GM03348 (cell line): ENCODE measurements around the gene ATP10A.

ENCODE experiments used
- DNase-seq: peaks from one replicate; pipeline ENCODE4 v3.0.0; 2012; ENCODE audit warnings: low spot score

The ATP10A gene

DNA sequence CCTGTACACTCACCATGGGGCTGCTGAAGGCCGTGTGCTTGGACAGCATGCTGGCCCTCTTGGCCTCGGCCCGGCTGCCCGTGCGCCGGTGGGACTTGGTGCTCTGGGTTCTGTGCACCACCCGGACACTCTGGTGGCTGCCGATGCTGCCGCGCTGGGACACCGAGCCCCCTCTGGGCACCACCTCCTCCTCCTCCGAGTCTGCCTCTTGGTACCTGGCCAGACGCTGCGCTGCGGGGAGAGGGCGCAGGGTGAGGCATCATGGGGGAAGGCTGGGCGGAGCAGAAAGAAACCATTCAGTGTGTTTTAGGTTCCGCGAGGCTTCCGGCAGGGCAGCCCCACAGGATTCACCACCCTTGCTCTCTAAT is 145.0 kb downstream of the ATP10A start:
- DNase-seq = no peak

DNA sequence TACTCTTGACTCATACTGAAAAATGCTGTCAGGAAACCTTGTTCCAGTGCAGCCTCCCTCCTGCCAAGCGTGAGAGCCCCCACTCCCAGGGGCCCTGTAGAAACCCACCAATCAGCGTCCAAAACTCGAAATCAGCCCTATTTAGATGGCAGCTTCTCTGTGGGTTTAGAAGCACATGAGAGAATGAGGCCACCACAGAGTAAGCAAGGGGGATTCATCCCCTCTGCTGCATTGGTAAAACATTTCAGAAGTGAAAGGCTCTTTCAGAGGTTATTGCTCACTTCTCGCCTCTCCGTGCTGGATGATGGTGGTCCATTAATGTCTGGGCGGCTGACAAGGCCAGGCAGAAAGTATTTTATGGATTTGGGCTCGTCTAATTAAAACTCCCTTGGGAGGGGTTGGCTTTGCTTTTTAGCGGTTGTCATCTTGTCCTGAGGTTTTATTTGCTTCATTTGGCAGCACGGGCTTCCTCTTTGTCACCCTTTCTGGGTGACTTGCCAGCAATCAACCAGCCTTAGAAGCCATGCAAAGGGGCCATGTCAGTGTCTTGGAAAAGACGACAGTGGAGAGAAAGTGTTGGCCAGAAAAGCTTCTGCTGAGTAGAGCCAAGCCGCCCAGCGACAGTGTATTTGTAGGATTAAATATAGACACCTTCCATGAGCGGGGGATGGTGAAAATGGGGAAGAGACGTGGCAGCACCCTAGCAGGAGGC is 145.5 kb downstream of the ATP10A start:
- DNase-seq = peak; percentile 85

DNA sequence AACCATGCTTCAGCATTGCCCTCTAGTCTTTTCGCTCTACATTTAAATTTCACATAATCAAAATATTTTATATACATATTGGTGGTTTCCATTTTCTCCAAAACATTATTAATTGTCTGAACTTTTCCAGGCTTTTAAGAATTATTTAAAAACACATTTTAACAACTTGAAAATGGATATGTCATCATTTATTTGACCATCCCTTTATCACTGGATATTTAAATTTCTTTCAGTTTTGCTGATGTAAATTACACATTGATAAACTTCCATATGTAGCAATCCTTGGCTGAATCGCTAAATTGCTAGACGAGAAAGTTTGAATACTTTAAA is 146.0 kb downstream of the ATP10A start:
- no peak for DNase-seq

DNA sequence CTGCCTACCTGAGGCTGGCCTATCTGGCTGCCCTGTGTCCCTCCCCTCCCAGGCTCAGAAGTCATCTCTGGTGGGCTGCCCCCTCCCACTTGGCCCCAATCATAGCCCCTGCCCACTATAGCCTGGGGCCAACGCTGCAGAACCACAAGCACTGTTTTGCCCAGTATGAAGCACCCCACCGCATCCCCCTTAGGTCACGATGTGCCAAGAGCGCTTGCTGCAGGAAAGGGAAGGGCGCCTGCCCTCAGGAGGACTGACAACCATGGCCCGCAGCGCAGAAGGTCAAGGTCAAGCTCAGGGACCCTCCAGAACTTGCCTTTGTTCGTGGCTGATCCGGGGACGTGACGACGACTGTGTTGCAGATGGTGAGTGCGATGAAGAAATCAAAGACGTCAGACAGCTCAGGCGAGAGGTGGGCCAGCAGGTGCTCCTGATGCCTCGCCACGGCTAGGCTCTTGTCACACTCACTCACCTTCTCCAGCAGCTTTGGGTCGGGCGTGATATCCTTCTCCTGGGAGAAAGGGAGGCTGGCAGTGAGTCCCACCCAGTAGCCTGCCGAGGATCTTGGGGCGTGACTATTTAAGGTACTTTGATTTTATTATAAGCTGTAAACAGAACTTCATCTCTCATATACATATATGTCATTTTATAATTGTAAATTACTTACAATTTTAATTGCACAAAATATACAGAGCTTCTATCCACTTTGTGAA is 146.6 kb downstream of the ATP10A start:
- DNase-seq = no peak

DNA sequence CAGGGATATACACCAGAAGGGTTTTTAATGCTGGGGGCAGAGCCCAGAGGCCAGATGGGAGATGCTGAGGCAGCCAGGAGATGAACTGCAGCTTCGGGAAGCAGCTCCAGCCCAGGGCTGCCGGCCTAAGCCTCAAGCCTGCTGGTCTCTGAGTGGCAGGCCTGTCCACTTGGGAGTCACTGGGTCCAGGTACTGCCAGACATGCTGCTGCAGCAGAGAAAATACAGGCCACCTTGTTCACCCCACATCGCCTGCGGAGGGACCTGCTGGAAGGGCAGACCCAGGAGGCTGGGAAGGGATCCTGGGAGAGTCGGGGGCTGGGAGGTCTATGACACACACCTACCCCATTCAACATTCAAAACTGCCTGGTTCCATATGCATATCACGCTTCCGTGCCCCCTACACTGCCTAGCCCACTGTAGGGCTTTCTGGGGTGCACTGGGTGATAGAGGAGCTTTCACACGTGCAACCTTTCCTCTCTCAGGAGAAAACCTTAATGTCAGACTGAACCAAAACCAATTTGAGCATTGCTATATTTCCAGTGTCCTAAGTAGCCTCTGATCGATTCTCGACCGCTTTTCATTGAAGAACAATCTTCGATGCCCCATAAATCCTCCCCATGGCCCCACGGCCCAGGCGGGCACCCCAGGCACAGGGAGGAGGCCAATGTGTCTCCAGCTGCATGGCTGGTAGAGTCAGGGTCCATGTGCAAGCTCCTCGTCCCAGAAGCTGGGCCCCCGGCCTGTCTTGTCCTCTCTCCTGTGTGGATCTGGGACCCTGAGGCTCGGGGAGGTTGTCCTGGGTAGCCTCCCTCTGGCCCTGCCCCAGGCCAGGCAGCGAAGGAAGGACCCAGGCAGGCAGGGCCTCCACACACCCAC is 147.4 kb downstream of the ATP10A start:
- no peak for DNase-seq

DNA sequence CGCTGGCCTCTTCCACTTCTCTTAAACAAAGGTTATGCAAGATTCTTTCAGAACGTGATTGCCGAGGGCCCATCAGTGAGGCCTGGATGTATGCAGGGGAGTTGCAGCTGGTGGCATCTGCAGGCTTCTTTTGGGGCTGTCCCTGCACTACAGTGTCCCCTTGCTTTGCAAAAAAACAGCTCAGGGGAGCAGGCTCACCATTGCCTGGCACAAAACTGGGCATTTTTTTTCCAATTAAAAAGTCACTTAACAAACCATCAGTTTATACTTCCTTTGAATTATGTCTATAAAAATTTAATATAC is 148.6 kb downstream of the ATP10A start:
- no peak for DNase-seq

DNA sequence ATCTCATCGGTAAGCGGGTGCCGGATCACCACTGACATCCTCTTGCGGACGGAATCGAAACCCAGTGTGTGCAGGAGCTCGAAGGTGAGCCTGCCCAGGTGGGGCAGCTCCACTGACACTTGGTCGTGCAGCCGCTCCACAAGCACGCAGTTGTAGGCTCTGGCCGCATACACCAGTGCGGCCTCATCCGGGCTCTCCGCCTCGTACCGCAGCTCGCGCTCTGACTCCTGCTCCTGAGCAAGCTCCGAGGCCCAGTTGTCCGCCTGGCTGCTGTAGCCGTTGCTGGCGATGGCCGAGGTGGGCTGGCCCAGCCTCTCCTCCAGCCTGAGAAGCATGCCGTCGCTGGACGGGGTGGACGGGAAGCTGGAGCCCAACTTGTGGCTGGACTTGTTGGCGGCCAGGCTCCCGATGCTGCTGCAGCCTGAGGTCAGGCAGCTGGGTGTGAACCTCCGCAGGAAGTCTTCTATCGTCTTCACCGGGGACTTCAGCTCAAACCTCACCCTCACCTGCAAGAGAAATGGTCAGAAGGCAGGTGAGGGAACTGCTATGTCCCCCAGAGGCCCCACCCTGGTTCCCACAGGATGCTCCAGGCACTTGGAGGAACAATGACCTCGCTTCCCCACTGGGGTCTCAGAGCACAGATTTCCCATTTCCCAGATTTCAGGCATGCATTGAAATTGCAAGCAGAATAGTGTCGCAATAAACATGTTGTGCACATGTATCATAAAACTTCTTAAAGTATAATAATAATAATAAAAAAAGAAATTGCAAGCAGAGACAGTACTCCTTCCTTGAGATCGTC is 149.2 kb downstream of the ATP10A start:
- no peak for DNase-seq

DNA sequence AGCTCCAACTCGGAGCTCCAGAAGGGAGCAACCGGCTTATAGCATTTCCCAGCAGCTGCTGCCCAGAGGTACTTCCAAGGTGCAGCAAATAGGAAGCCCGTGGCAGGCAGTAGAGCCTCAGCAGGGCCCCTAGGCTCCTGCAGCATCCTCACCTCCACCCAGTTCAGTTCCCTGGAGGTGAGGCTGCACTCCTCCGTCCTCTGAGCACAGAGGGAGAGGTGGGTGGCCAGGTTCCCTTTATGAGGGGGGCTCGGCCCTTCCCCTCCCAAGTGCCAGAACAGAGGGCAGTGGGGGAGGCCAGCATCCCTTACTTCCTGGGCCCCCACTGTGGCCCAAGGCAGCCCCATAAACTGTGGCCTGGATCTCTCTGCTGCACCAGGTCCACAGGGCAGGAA is 150.2 kb downstream of the ATP10A start:
- no peak for DNase-seq

DNA sequence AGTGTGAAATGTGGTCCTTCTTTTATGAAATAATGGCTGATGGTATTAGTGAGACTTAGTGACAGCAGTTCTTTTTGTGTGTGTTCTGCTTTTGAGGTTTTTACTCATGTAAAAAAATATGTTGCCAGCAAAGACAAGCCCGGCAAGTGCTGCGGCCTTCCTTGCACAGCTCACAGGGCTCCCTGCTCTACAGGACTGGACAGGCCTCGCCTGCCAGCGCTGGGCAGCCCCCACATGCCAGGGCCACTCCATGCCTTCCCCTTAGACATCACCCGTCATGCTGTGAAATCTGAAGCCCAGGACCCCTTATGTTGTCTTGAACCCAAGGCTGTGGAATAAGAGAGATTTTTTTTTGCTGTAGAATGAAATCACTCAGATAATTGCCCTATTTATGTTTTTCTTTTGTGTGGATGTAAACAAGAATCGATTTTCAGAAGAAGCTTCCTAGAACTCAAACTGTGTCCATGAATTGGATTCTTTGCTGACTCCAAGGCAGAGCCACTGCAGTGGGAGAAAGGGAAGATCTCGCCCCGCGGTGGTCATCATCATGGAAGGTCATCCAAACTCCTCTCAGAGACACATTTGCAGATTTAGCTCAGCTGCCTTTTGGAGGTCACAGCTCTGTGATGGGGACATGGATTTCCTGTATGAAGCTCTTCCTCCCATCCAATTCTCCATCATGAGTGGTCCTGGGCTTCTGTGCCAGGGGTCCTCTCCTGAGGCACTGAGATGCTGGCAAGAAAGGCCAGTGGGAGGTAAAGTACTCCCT is 150.8 kb downstream of the ATP10A start:
- no peak for DNase-seq

DNA sequence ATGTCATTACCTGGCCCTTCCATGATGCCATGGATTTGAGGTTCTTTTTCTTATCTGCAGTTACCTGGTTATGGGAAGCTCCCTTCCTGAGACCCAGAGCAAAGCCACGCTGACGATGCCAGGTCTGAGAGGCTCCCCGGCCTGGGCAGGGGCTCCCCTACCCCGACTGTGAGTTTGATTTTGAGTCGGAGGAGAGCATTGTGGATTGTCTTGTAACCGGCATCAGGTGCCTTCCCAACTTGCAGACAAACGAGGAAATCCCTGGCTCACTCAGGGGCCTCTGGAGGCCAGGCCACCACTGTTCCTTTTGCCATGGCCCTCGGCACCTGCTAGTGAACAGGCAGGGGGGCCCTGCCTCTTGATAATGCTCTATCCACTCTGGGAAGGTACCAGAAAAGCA is 151.4 kb downstream of the ATP10A start:
- DNase-seq = no peak

DNA sequence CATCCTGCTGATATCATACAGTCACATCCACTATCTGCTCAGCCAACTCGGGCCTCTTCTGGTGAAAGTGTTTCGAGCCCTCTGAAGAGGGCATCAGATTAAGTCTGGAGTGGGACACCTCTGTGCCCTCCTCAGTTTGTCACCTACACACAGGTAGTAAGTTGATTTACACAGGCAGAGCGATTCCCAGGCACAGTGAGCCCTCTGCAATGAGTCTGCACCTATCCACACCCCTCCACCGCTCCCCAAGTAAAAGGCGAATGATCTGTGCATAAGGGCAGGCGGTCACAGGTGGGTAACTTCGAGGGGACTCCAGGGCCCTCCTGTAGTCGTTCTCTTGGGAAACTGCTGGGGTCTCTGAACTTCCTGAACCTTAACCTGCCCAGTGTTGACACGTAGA is 152.0 kb downstream of the ATP10A start:
- DNase-seq = no peak

DNA sequence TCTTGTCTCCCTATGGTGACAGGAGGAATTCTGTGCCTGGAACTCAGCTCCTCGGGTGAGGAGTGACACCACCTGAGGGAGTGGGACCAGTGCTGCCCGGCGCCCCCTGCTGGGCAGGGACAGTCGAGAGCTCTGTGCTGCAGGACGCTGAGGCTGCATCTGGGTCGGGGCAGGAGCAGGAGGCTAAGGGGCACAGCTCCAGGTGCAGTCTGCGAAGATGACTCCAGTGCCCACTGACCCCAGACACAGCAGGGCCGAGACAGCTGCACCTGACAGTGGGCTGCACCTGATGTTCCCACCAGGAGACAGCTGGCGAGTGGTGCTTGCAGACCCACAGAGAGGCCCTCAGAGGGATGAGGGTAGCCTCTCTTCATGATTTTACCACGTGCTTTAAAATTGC is 152.9 kb downstream of the ATP10A start:
- DNase-seq = peak; percentile 66

DNA sequence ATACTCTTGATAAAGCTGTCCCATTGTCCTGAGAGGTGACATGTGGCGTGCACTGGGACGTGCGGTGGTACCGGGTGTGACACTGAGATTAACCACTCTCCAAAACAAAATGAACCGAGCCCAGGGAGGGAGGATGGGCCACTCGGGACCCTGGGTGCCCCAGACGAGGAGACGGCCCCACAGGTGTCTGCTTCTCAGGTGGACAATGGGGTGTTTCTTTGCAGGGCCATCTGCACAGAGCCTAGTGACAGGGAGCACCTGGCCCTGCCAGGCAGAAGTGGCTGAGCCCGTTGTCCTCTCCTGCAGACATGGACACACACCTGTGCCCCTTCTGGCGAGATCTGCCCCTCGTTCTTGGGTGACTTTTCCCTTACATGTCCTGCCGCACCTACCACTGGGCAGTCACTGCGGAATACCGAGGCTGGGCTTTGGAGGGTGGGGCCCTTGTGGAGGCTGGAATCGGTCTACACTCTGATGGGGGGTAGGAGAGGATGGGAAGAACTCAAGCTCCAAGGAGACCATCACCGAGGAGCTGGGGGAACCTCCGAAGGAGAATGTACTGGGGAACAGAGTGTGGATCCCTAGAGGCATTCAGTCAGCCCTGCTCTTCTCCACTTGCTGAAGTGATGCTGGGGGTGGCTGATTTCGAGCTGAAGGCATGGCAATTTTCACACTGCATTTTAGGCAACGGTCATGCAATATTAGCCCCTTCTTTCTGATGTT is 153.5 kb downstream of the ATP10A start:
- no peak for DNase-seq

DNA sequence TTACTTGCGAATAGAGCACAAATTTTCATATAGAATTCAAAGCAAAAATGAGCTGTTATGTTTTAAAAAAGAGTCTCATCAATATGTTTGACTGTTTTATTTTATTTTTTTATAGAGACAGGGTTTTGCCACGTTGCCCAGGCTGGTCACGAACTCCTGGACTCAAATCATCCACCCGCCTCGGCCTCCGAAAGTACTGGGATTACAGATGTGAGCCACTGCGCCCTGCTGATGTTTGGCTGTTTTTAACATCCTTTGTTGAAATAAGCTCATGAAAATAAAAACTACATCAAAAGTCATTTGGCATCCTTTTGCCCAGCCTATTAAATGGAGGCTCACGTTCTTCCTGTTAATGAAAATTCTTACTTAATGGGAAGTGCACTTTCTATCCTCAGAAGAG is 154.7 kb downstream of the ATP10A start:
- no peak for DNase-seq

DNA sequence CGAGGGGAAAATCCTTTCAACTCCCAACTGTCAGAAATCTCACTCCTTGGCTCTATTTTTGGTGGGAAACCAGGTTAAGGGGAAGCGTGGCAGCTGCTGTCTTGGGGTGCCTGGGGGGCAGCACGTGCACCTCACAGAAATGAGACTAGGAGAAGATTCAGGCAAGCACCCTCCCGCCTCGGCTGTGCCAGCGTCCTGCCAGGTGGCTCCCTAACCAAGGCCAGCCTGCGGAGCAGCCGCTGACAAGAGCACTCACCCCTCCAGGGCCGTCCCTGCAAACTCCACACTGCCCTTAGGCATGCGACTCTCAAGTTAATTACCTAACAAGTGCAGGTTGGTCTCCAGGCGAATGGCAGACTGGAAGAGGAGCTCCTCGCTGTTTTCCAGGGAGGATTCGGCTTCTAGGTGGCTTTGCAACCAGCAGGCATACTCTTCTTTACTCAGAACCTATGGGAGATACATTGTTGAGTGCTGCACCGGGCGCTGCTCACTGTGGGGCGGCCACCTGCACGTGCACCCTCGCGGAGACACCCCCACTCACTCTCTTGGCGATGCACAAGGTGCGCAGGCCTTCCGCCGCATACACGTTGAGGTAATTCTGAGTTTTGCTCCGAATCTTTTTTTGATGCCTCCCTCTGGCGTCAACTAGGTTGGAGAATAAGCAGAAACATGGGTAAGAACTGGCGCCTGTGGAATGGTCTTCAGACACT is 155.3 kb downstream of the ATP10A start:
- DNase-seq = no peak

DNA sequence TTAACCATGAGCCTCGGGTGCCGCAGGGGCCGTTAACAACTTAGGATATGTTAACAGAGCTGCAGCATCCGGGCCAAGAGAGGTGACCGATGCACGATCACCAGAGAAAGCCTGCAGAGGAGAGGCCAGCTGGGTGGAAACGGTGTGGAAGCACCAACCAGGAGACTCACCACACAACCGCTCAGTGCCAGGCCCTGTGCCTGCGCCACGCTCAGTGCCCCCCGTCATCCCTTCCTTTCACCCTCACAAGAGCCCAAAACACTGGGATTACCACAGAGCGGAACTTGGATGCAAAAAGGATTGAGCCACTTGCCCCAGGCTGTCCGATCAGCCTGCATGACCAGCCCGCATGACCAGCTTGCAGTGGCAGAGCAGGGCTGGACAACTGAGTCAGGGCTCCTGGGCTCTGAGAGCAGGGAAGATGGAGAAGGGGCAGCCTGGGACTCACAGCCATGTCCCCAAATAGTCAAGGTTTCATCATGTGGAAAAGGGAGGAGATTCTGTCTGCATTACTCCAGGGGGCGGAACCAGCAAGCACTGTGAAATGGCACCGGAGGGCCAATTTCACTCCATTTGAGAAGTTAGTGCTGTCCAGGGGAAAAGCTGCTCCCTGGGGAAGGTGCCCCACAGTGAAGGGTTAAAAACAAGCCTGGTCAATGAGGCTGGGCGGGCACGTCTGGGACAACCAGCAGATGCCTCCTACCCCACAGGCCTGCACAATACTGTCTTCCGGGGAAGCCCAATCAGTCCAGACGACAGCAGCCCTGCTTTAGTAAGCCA is 156.8 kb downstream of the ATP10A start:
- DNase-seq = no peak

DNA sequence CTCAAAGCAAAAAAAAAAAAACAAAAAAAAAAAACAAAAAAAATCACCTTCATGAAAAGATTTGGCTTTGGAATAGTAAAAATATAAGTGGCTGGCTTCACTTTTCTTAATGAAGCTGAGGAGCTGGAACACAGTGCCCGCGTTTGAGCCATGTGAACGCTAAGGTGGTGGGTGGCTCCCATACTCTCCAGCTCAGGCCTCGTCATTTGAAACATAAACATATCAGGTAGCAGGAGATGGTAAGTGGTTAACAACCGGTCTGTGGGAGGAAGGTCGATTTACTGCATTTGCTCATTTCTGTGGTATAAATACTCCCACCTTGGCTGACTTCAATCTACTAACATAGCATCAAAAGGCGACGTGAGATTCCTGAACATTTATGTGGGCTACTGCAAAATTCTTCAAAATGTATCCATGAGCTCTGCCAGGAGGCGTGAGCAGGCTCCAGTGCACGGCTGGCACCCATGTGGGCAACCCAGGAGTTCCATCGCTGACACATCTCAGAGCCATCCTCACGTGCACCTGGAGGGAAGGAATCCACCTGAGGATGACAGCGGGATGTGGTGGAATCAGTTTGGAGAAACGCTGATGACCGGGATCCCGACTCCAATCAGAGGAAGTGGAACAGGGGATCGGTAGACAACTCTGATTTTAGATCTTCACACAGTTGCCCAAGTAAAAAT is 157.6 kb downstream of the ATP10A start:
- no peak for DNase-seq

DNA sequence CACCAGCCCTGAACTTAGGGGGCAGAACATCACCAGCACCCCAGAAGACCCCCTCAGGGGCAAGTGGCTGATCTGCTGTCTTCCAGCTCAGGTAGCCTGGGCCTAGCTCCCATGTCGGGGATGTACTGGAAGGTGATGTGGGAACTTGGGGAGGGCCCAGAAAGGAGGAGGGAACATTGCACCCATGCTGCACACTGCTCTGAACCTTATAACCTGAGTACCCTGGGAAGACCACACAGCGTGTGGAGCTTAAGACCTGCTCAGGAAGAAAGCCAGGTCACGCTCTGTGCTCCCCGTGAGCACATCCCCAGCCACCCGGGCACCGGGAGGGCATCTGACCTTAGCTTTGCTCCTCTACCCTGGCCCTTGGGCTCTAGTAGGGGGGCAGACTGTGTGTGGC is 159.4 kb downstream of the ATP10A start:
- no peak for DNase-seq
